ENCODE results near the gene ENO2.

ENO2 gene

GRCh38 chr12:6921539-6921938, 7.2 kb downstream of the ENO2 start:
- Histone ChIP-seq H3K4me1 (ENCODE audit: control insufficient read depth, low read depth, low read length) (peaks cover 11% of the 10 kb centered on the region), H4K8ac (ENCODE audit: low read depth, low read length) (no peak overlapping the region), H3K4ac (ENCODE audit: low read depth, low read length) (no peak overlapping the region), H3K4me2 (ENCODE audit: low read length) (no peak overlapping the region), H2BK15ac (replicated peaks; ENCODE audit: low read depth) (no peak overlapping the region), H3K9ac (ENCODE audit: low read length) (no peak overlapping the region), H3K79me1 (ENCODE audit: low read length) (no peaks in the 10 kb centered on the region), H2AK5ac (ENCODE audit: low read length) (no peak overlapping the region), H3K18ac (ENCODE audit: low read length) (no peak overlapping the region), H4K5ac (ENCODE audit: low read length) (no peak overlapping the region), H3K56ac (ENCODE audit: low read length) (no peak overlapping the region), H3K79me2 (ENCODE audit: control insufficient read depth, insufficient read depth, low read length) (no peaks in the 10 kb centered on the region), H3K36me3 (ENCODE audit: control insufficient read depth, insufficient read depth, low read length) (peaks cover 2% of the 10 kb centered on the region), H3K27me3 (ENCODE audit: insufficient read depth, low read length, poor library complexity) (no peaks in the 10 kb centered on the region), H2BK120ac (ENCODE audit: low read depth, low read length) (no peak overlapping the region), H3K4me3 (ENCODE audit: low read length) (no peak overlapping the region), H3K27ac (ENCODE audit: low read depth, low read length) (no peak overlapping the region), H3K23ac (ENCODE audit: low read length) (no peak overlapping the region), H2BK5ac (ENCODE audit: low read length) (no peak overlapping the region)
- DNase-seq, result no peak
- no CpG with 5 or more reads among the region's 7 CpGs for WGBS (ENCODE audit: extremely low coverage, insufficient coverage, low lambda C conversion rate)

GRCh38 chr12:6921996-6922946, 7.9 kb downstream of the ENO2 start:
- no CpG with 5 or more reads among the region's 9 CpGs for WGBS (ENCODE audit: extremely low coverage, insufficient coverage, low lambda C conversion rate)
- H3K4ac ChIP-seq (ENCODE audit: low read depth, low read length), result no peak overlapping the region
- H3K56ac ChIP-seq (ENCODE audit: low read length), result peak overlapping the region; percentile 28
- H3K4me2 ChIP-seq (ENCODE audit: low read length), result no peak overlapping the region
- no peaks in the 10 kb centered on the region for H3K79me2 ChIP-seq (ENCODE audit: control insufficient read depth, insufficient read depth, low read length)
- no peak overlapping the region for H2BK5ac ChIP-seq (ENCODE audit: low read length)
- H4K8ac ChIP-seq (ENCODE audit: low read depth, low read length), result no peak overlapping the region
- no peaks in the 10 kb centered on the region for H3K79me1 ChIP-seq (ENCODE audit: low read length)
- H3K18ac ChIP-seq (ENCODE audit: low read length), result no peak overlapping the region
- DNase-seq, result peak; percentile 28
- H3K23ac ChIP-seq (ENCODE audit: low read length), result no peak overlapping the region
- peaks cover 2% of the 10 kb centered on the region for H3K36me3 ChIP-seq (ENCODE audit: control insufficient read depth, insufficient read depth, low read length)
- no peak overlapping the region for H4K5ac ChIP-seq (ENCODE audit: low read length)
- H3K27ac ChIP-seq (ENCODE audit: low read depth, low read length), result no peak overlapping the region
- no peak overlapping the region for H2AK5ac ChIP-seq (ENCODE audit: low read length)
- H3K9ac ChIP-seq (ENCODE audit: low read length), result no peak overlapping the region
- H3K4me3 ChIP-seq (ENCODE audit: low read length), result no peak overlapping the region
- H3K4me1 ChIP-seq (ENCODE audit: control insufficient read depth, low read depth, low read length), result peaks cover 13% of the 10 kb centered on the region
- no peaks in the 10 kb centered on the region for H3K27me3 ChIP-seq (ENCODE audit: insufficient read depth, low read length, poor library complexity)
- H2BK15ac ChIP-seq (replicated peaks; ENCODE audit: low read depth), result no peak overlapping the region
- H2BK120ac ChIP-seq (ENCODE audit: low read depth, low read length), result no peak overlapping the region

GRCh38 chr12:6923003-6923732, 8.8 kb downstream of the ENO2 start:
- DNase-seq, result no peak
- no peak overlapping the region for H3K4me2 ChIP-seq (ENCODE audit: low read length)
- peaks cover 13% of the 10 kb centered on the region for H3K4me1 ChIP-seq (ENCODE audit: control insufficient read depth, low read depth, low read length)
- H3K23ac ChIP-seq (ENCODE audit: low read length), result no peak overlapping the region
- no peak overlapping the region for H3K9ac ChIP-seq (ENCODE audit: low read length)
- H2BK120ac ChIP-seq (ENCODE audit: low read depth, low read length), result no peak overlapping the region
- H2AK5ac ChIP-seq (ENCODE audit: low read length), result no peak overlapping the region
- H3K27ac ChIP-seq (ENCODE audit: low read depth, low read length), result no peak overlapping the region
- WGBS (ENCODE audit: extremely low coverage, insufficient coverage, low lambda C conversion rate), result no CpG with 5 or more reads among the region's 10 CpGs
- H2BK15ac ChIP-seq (replicated peaks; ENCODE audit: low read depth), result no peak overlapping the region
- no peak overlapping the region for H3K4me3 ChIP-seq (ENCODE audit: low read length)
- no peak overlapping the region for H3K56ac ChIP-seq (ENCODE audit: low read length)
- no peak overlapping the region for H2BK5ac ChIP-seq (ENCODE audit: low read length)
- no peak overlapping the region for H3K18ac ChIP-seq (ENCODE audit: low read length)
- H3K79me2 ChIP-seq (ENCODE audit: control insufficient read depth, insufficient read depth, low read length), result no peaks in the 10 kb centered on the region
- no peak overlapping the region for H3K4ac ChIP-seq (ENCODE audit: low read depth, low read length)
- H4K5ac ChIP-seq (ENCODE audit: low read length), result no peak overlapping the region
- no peaks in the 10 kb centered on the region for H3K36me3 ChIP-seq (ENCODE audit: control insufficient read depth, insufficient read depth, low read length)
- no peak overlapping the region for H4K8ac ChIP-seq (ENCODE audit: low read depth, low read length)
- H3K79me1 ChIP-seq (ENCODE audit: low read length), result no peaks in the 10 kb centered on the region
- no peaks in the 10 kb centered on the region for H3K27me3 ChIP-seq (ENCODE audit: insufficient read depth, low read length, poor library complexity)

- Histone ChIP-seq H3K4me1 (ENCODE audit: control insufficient read depth, low read depth, low read length) (peaks cover 13% of the 10 kb centered on the region), H3K4ac (ENCODE audit: low read depth, low read length) (no peak overlapping the region), H3K23ac (ENCODE audit: low read length) (no peak overlapping the region), H3K18ac (ENCODE audit: low read length) (no peak overlapping the region), H2AK5ac (ENCODE audit: low read length) (no peak overlapping the region), H3K4me3 (ENCODE audit: low read length) (no peak overlapping the region), H3K36me3 (ENCODE audit: control insufficient read depth, insufficient read depth, low read length) (no peaks in the 10 kb centered on the region), H2BK5ac (ENCODE audit: low read length) (no peak overlapping the region), H3K27ac (ENCODE audit: low read depth, low read length) (no peak overlapping the region), H2BK120ac (ENCODE audit: low read depth, low read length) (no peak overlapping the region), H3K79me2 (ENCODE audit: control insufficient read depth, insufficient read depth, low read length) (peaks cover 5% of the 10 kb centered on the region), H4K8ac (ENCODE audit: low read depth, low read length) (no peak overlapping the region), H2BK15ac (replicated peaks; ENCODE audit: low read depth) (no peak overlapping the region), H3K27me3 (ENCODE audit: insufficient read depth, low read length, poor library complexity) (no peaks in the 10 kb centered on the region), H4K5ac (ENCODE audit: low read length) (no peak overlapping the region), H3K79me1 (ENCODE audit: low read length) (no peaks in the 10 kb centered on the region), H3K9ac (ENCODE audit: low read length) (no peak overlapping the region), H3K4me2 (ENCODE audit: low read length) (no peak overlapping the region), H3K56ac (ENCODE audit: low read length) (no peak overlapping the region)
- DNase-seq, result no peak
- WGBS (ENCODE audit: extremely low coverage, insufficient coverage, low lambda C conversion rate), result no CpG with 5 or more reads among the region's 6 CpGs
Observed at GRCh38 chr12:6923851-6924250, 9.5 kb downstream of the ENO2 start.

DNA sequence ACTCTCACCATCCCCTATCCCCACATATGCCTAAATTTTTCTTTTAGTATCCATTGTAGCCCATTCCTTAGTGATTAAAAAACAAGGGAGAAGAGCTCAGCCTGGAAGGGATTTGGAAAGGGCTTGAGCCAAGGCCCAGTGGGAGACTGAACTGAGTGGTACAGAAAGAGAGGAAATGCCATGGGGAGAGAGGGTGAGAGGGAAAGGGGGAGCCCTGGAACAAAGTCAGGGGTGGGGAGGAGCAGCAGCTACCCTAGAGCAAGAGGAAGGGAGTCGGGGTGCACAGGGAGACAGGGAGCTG, 10.8 kb downstream of the ENO2 start:
- H3K27ac ChIP-seq (ENCODE audit: low read depth, low read length), result peak overlapping the region; percentile 94

More for the DNA sequence above, 10.8 kb downstream of the ENO2 start:
- peaks cover 19% of the 10 kb centered on the region for H3K79me2 ChIP-seq (ENCODE audit: control insufficient read depth, insufficient read depth, low read length)
- H2BK5ac ChIP-seq (ENCODE audit: low read length), result peak overlapping the region; percentile 89
- H2BK120ac ChIP-seq (ENCODE audit: low read depth, low read length), result peak overlapping the region; percentile 5
- H3K4ac ChIP-seq (ENCODE audit: low read depth, low read length), result peak overlapping the region; percentile 44
- H4K5ac ChIP-seq (ENCODE audit: low read length), result no peak overlapping the region
- H3K79me1 ChIP-seq (ENCODE audit: low read length), result peaks cover 4% of the 10 kb centered on the region
- no peak overlapping the region for H2BK15ac ChIP-seq (replicated peaks; ENCODE audit: low read depth)
- WGBS (ENCODE audit: extremely low coverage, insufficient coverage, low lambda C conversion rate), result no CpG with 5 or more reads among the region's 1 CpG
- no peak overlapping the region for H3K4me2 ChIP-seq (ENCODE audit: low read length)
- H3K9ac ChIP-seq (ENCODE audit: low read length), result peak overlapping the region; percentile 92
- H4K8ac ChIP-seq (ENCODE audit: low read depth, low read length), result no peak overlapping the region
- H3K18ac ChIP-seq (ENCODE audit: low read length), result peak overlapping the region; percentile 19
- no peaks in the 10 kb centered on the region for H3K27me3 ChIP-seq (ENCODE audit: insufficient read depth, low read length, poor library complexity)
- peak overlapping the region; percentile 22 for H2AK5ac ChIP-seq (ENCODE audit: low read length)
- H3K56ac ChIP-seq (ENCODE audit: low read length), result peak overlapping the region; percentile 86
- peak overlapping the region; percentile 91 for H3K23ac ChIP-seq (ENCODE audit: low read length)
- DNase-seq, result peak; percentile 62
- H3K36me3 ChIP-seq (ENCODE audit: control insufficient read depth, insufficient read depth, low read length), result no peaks in the 10 kb centered on the region
- H3K4me3 ChIP-seq (ENCODE audit: low read length), result no peak overlapping the region
- H3K4me1 ChIP-seq (ENCODE audit: control insufficient read depth, low read depth, low read length), result peaks cover 19% of the 10 kb centered on the region
